ENCODE measurements around the gene TEDC1.
A peak's percentile ranks its signal among the peaks of the same experiment; 100 is the strongest.

TEDC1 gene

GRCh38 chr14:105458571-105458970, 32.5 kb upstream of the TEDC1 start:
- no peak for DNase-seq

GRCh38 chr14:105460116-105460515, 30.9 kb upstream of the TEDC1 start:
- DNase-seq, result no peak

GRCh38 chr14:105460616-105461015, 30.4 kb upstream of the TEDC1 start:
- DNase-seq, result no peak

- DNase-seq, result no peak
Observed at GRCh38 chr14:105461903-105462302, 29.1 kb upstream of the TEDC1 start.

GRCh38 chr14:105464501-105464900, 26.5 kb upstream of the TEDC1 start:
- DNase-seq, result no peak

GRCh38 chr14:105465209-105466031, 25.6 kb upstream of the TEDC1 start:
- DNase-seq, result no peak

- no peak for DNase-seq
Observed at GRCh38 chr14:105466531-105467248, 24.4 kb upstream of the TEDC1 start.

- no peak for DNase-seq
Observed at GRCh38 chr14:105467249-105467941, 23.7 kb upstream of the TEDC1 start.

- no peak for DNase-seq
Observed at GRCh38 chr14:105467942-105468471, 23.0 kb upstream of the TEDC1 start.

GRCh38 chr14:105468621-105469241, 22.3 kb upstream of the TEDC1 start:
- DNase-seq, result no peak

- DNase-seq, result no peak
Observed at GRCh38 chr14:105469456-105470349, 21.3 kb upstream of the TEDC1 start.

GRCh38 chr14:105470350-105471296, 20.4 kb upstream of the TEDC1 start:
- DNase-seq, result no peak

GRCh38 chr14:105471297-105471821, 19.7 kb upstream of the TEDC1 start:
- DNase-seq, result no peak

- no peak for DNase-seq
Observed at GRCh38 chr14:105471823-105472485, 19.1 kb upstream of the TEDC1 start.

GRCh38 chr14:105472486-105472991, 18.5 kb upstream of the TEDC1 start:
- no peak for DNase-seq

- no peak for DNase-seq
Observed at GRCh38 chr14:105473033-105473676, 17.9 kb upstream of the TEDC1 start.

- DNase-seq, result peak; percentile 81
Observed at GRCh38 chr14:105473677-105474482, 17.2 kb upstream of the TEDC1 start.
